GM21390 (cell line): ENCODE results near the gene BRPF3.

Experiments
- ATAC-seq: cut with Tn5 transposase; IDR thresholded peaks from one replicate; pipeline ENCODE4 v1.9.1; 2021; ENCODE audit not compliant: unreplicated experiment

Gene BRPF3

GRCh38 chr6:36266913-36267644 lies 70.5 kb downstream of the BRPF3 start:
- no peak for ATAC-seq

GRCh38 chr6:36267731-36268477 lies 71.4 kb downstream of the BRPF3 start:
- no peak for ATAC-seq

- no peak for ATAC-seq
These were observed 72.1 kb downstream of the BRPF3 start for GRCh38 chr6:36268478-36269275.

GRCh38 chr6:36269834-36270705 lies 73.5 kb downstream of the BRPF3 start, which contains the start of gene PNPLA1:
Gene PNPLA1, plus strand, starts transcription at chr6:36270060. Its CDS starts 400 bp downstream, at chr6:36270460.
- ATAC-seq, result no peak

GRCh38 chr6:36272234-36272633 lies 75.7 kb downstream of the BRPF3 start:
- no peak for ATAC-seq

- no peak for ATAC-seq
These were observed 76.5 kb downstream of the BRPF3 start for GRCh38 chr6:36273067-36273466.

GRCh38 chr6:36273802-36274514 lies 77.4 kb downstream of the BRPF3 start:
- ATAC-seq, result no peak

- no peak for ATAC-seq
These were observed 80.3 kb downstream of the BRPF3 start for GRCh38 chr6:36276581-36277536.

- ATAC-seq, result no peak
These were observed 81.5 kb downstream of the BRPF3 start for GRCh38 chr6:36277946-36278470.

- no peak for ATAC-seq
These were observed 83.9 kb downstream of the BRPF3 start for GRCh38 chr6:36280467-36280866.

GRCh38 chr6:36280983-36281382 lies 84.4 kb downstream of the BRPF3 start:
- no peak for ATAC-seq
